ENCODE results near the gene STK17A.

STK17A gene

DNA sequence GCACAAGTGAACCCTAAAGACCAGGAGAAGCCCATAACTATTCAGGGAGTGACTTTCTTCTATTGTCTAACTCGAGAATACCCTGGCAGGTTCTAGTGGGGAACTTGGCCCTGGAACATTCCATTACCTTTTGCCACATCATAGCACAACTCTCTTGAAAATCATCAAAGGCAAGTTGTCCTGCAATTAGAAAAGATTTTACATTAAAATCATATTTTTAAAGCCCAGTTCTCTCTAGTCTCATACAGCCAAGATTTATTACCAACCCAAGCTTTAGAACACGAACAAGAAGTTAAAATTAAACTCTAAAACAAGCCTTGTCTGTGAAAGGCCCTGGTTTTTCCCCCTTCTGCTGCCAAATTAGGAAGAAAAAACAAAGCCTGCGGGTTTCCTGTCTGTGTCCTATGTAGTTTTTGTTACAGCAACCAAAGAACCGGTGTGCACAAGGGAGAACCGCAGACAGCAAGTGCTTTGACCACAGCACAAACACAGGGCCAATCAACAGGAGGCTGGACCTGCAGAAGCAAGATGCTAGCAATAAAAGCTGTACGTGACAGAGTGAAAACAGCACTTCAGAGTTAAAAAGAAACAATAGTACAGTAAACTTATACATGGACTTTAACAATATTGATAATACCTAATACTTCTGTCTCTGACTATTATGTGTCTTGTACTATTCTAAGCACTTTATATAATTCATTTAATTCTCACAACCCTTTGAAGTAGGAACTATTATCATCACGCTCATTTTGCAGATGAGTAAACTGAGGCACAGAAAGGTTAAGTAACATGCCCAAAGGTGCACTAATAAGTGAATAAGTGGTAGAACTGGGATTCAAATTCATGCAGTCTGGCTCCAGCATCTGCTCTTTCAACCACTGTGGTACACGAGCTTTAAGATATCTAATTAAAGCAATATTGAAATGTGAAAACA, 65.8 kb downstream of the STK17A start:
- peaks cover 7 to 65% of the 10 kb centered on the region in 2 donors for H3K36me3 ChIP-seq (replicated peaks in 1 of 2; ENCODE audit: control insufficient read depth in 2 of 2, insufficient read depth in 2 of 2, low read length in 2 of 2)
- no peak overlapping the region for H2BK12ac ChIP-seq (ENCODE audit: low read length)
- no peak overlapping the region for H3K4me3 ChIP-seq (ENCODE audit: low read length in 2 of 2)
- DNase-seq (ENCODE audit: low spot score): no peak
- H3K14ac ChIP-seq (ENCODE audit: low read length): no peak overlapping the region
- no peak overlapping the region for H4K91ac ChIP-seq (ENCODE audit: low read depth, low read length, poor library complexity)
- no peak overlapping the region for H2BK120ac ChIP-seq (ENCODE audit: low read depth, low read length)
- no peak overlapping the region for H4K8ac ChIP-seq (ENCODE audit: low read depth, low read length)
- WGBS, 2 donors (ENCODE audit: extremely low coverage in 2 of 2, insufficient read length in 2 of 2, insufficient replicate concordance in 1 of 2): no CpG with 5 or more reads among the region's 8 CpGs
- no peak overlapping the region for H2BK5ac ChIP-seq (ENCODE audit: low read length)
- H3K79me1 ChIP-seq (ENCODE audit: low read depth, low read length): no peaks in the 10 kb centered on the region
- no peak overlapping the region for H2BK15ac ChIP-seq (ENCODE audit: low read length)
- H3K9me3 ChIP-seq (replicated peaks in 1 of 2; ENCODE audit: control insufficient read depth in 2 of 2, insufficient read depth in 1 of 2, low read depth in 1 of 2, low read length in 2 of 2): peaks cover 0 to 8% of the 10 kb centered on the region in 2 donors
- H2AK5ac ChIP-seq (ENCODE audit: low read depth, low read length): no peak overlapping the region
- no peak overlapping the region for H3K9ac ChIP-seq (ENCODE audit: low read depth, low read length, poor library complexity)
- no peak overlapping the region for H3K4ac ChIP-seq (ENCODE audit: low read length)
- no peaks in the 10 kb centered on the region for H3K27me3 ChIP-seq (ENCODE audit: control insufficient read depth in 3 of 3, insufficient read depth in 3 of 3, low read depth in 1 of 3, low read length in 3 of 3)
- no peak overlapping the region for H3K18ac ChIP-seq (ENCODE audit: low read length)
- no peak overlapping the region for H3K23ac ChIP-seq (ENCODE audit: low read depth, low read length, poor library complexity)
- H3K27ac ChIP-seq (replicated peaks; ENCODE audit: low read length): no peak overlapping the region
- H3K4me2 ChIP-seq (ENCODE audit: insufficient read depth, low read length, poor library complexity, severe bottlenecking): no peak overlapping the region
- peaks cover 34 to 35% of the 10 kb centered on the region in 2 donors for H3K4me1 ChIP-seq (ENCODE audit: control insufficient read depth in 2 of 2, insufficient read depth in 1 of 2, low read depth in 1 of 2, low read length in 2 of 2)
- H2AFZ ChIP-seq (ENCODE audit: low read length): no peak overlapping the region

DNA sequence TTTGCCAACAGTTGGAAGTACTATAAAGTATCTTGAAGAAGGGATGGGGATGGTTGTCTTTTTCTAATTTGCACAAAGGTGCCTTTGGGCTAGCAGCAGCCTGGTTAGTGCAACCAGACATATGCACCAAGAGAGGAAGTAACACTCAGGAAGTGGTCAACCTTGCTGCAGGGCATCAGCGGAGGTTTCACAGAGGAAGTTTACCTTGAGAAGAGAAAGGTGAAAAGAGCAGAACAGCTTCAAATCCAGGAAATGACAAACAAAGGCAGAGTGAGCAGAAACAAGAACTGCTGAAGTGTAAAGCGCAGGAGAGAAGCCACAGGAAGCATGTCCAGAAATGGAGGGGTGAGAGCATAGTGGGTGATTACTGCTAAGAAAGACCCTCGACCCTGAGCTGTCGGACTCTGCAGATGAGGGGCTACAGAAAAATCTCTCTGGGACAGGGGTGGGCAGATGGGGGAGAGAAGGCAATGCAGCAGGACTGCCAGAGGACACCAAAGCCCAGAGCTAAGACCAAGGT, 66.9 kb downstream of the STK17A start:
- Histone ChIP-seq H3K9me3 (replicated peaks in 1 of 2; ENCODE audit: control insufficient read depth in 2 of 2, insufficient read depth in 1 of 2, low read depth in 1 of 2, low read length in 2 of 2) (peaks cover 0 to 8% of the 10 kb centered on the region in 2 donors), H3K18ac (ENCODE audit: low read length) (no peak overlapping the region), H2AFZ (ENCODE audit: low read length) (no peak overlapping the region), H2BK120ac (ENCODE audit: low read depth, low read length) (no peak overlapping the region), H3K36me3 (replicated peaks in 1 of 2; ENCODE audit: control insufficient read depth in 2 of 2, insufficient read depth in 2 of 2, low read length in 2 of 2) (peaks cover 5 to 54% of the 10 kb centered on the region in 2 donors), H4K8ac (ENCODE audit: low read depth, low read length) (no peak overlapping the region), H3K27me3 (ENCODE audit: control insufficient read depth in 3 of 3, insufficient read depth in 3 of 3, low read depth in 1 of 3, low read length in 3 of 3) (no peaks in the 10 kb centered on the region), H3K4me3 (ENCODE audit: low read length in 2 of 2) (no peak overlapping the region), H3K4ac (ENCODE audit: low read length) (peak overlapping the region; percentile 11), H2BK15ac (ENCODE audit: low read length) (no peak overlapping the region), H3K14ac (ENCODE audit: low read length) (no peak overlapping the region), H2BK12ac (ENCODE audit: low read length) (no peak overlapping the region), H2AK5ac (ENCODE audit: low read depth, low read length) (no peak overlapping the region), H4K91ac (ENCODE audit: low read depth, low read length, poor library complexity) (no peak overlapping the region), H2BK5ac (ENCODE audit: low read length) (no peak overlapping the region), H3K4me1 (ENCODE audit: control insufficient read depth in 2 of 2, insufficient read depth in 1 of 2, low read depth in 1 of 2, low read length in 2 of 2) (peaks cover 35 to 36% of the 10 kb centered on the region in 2 donors), H3K23ac (ENCODE audit: low read depth, low read length, poor library complexity) (no peak overlapping the region), H3K9ac (ENCODE audit: low read depth, low read length, poor library complexity) (no peak overlapping the region), H3K79me1 (ENCODE audit: low read depth, low read length) (no peaks in the 10 kb centered on the region), H3K4me2 (ENCODE audit: insufficient read depth, low read length, poor library complexity, severe bottlenecking) (no peak overlapping the region), H3K27ac (replicated peaks; ENCODE audit: low read length) (no peak overlapping the region)
- WGBS, 2 donors (ENCODE audit: extremely low coverage in 2 of 2, insufficient read length in 2 of 2, insufficient replicate concordance in 1 of 2): no CpG with 5 or more reads among the region's 4 CpGs
- DNase-seq (ENCODE audit: low spot score): no peak

DNA sequence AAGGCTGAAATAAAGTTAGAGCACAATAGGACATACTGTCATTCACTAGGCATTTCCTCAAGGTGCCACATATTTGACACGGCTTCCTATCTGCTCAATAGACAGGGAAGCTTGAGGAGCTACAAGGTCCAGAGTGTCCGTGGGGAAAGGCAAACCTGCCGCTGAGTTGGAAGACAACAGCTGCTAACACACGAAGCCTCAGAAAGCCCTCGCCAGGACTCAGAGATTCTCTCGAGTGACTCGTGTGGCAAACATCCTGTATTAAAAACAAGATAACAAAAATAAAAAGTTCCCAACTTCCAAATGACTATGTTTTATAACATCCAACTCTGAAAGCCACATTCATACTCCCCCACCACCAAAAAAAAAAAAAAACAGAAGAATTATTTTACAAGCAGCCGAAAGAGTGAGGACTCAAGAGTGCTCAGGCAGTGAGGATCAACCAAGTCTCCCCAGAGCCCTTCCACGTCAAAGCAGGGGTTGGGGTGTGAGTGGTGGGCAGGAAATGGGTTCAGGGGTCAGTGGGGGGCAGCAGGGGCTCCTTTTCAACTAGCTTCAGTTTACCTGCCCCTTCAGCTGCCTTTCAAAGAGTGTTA, 67.6 kb downstream of the STK17A start:
- Histone ChIP-seq H2AK5ac (ENCODE audit: low read depth, low read length) (no peak overlapping the region), H3K4me2 (ENCODE audit: insufficient read depth, low read length, poor library complexity, severe bottlenecking) (no peak overlapping the region), H3K9ac (ENCODE audit: low read depth, low read length, poor library complexity) (no peak overlapping the region), H3K4ac (ENCODE audit: low read length) (no peak overlapping the region), H3K27me3 (ENCODE audit: control insufficient read depth in 3 of 3, insufficient read depth in 3 of 3, low read depth in 1 of 3, low read length in 3 of 3) (no peaks in the 10 kb centered on the region), H2AFZ (ENCODE audit: low read length) (no peak overlapping the region), H4K8ac (ENCODE audit: low read depth, low read length) (no peak overlapping the region), H2BK12ac (ENCODE audit: low read length) (no peak overlapping the region), H3K4me1 (ENCODE audit: control insufficient read depth in 2 of 2, insufficient read depth in 1 of 2, low read depth in 1 of 2, low read length in 2 of 2) (peaks cover 33 to 36% of the 10 kb centered on the region in 2 donors), H3K18ac (ENCODE audit: low read length) (no peak overlapping the region), H3K79me1 (ENCODE audit: low read depth, low read length) (no peaks in the 10 kb centered on the region), H3K9me3 (replicated peaks in 1 of 2; ENCODE audit: control insufficient read depth in 2 of 2, insufficient read depth in 1 of 2, low read depth in 1 of 2, low read length in 2 of 2) (peaks cover 0 to 9% of the 10 kb centered on the region in 2 donors), H3K36me3 (replicated peaks in 1 of 2; ENCODE audit: control insufficient read depth in 2 of 2, insufficient read depth in 2 of 2, low read length in 2 of 2) (peaks cover 2 to 50% of the 10 kb centered on the region in 2 donors), H3K23ac (ENCODE audit: low read depth, low read length, poor library complexity) (no peak overlapping the region), H2BK5ac (ENCODE audit: low read length) (no peak overlapping the region), H3K4me3 (ENCODE audit: low read length in 2 of 2) (no peak overlapping the region), H2BK120ac (ENCODE audit: low read depth, low read length) (no peak overlapping the region), H3K27ac (replicated peaks; ENCODE audit: low read length) (no peak overlapping the region), H2BK15ac (ENCODE audit: low read length) (no peak overlapping the region), H3K14ac (ENCODE audit: low read length) (no peak overlapping the region), H4K91ac (ENCODE audit: low read depth, low read length, poor library complexity) (no peak overlapping the region)
- no CpG with 5 or more reads among the region's 9 CpGs for WGBS, 2 donors (ENCODE audit: extremely low coverage in 2 of 2, insufficient read length in 2 of 2, insufficient replicate concordance in 1 of 2)
- no peak for DNase-seq (ENCODE audit: low spot score)

DNA sequence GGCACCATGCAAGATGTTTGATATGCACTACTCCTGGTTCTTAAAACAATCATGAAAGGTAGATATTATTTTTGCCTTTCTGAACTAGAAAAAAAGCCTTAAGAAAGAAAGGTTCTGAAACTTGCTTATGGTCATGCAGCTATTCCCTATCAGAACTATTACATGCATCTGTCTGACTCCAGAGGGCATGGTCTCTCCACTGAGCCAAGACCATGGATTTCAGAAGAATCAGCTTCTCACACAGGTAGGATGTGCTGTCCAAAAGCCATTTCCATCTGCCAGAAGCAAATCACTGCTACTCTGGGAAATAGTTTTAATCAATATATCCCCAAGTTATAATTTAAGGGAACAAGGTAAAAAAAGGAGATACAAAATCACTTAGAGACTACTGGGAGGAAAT, 69.5 kb downstream of the STK17A start:
- no peak for DNase-seq (ENCODE audit: low spot score)
- Histone ChIP-seq H2BK5ac (ENCODE audit: low read length) (no peak overlapping the region), H3K4me1 (ENCODE audit: control insufficient read depth in 2 of 2, insufficient read depth in 1 of 2, low read depth in 1 of 2, low read length in 2 of 2) (peaks cover 15 to 22% of the 10 kb centered on the region in 2 donors), H3K9me3 (replicated peaks in 1 of 2; ENCODE audit: control insufficient read depth in 2 of 2, insufficient read depth in 1 of 2, low read depth in 1 of 2, low read length in 2 of 2) (peaks cover 0 to 13% of the 10 kb centered on the region in 2 donors), H3K79me1 (ENCODE audit: low read depth, low read length) (peaks cover 2% of the 10 kb centered on the region), H3K14ac (ENCODE audit: low read length) (no peak overlapping the region), H3K18ac (ENCODE audit: low read length) (no peak overlapping the region), H3K23ac (ENCODE audit: low read depth, low read length, poor library complexity) (no peak overlapping the region), H3K4ac (ENCODE audit: low read length) (no peak overlapping the region), H2BK120ac (ENCODE audit: low read depth, low read length) (no peak overlapping the region), H3K36me3 (replicated peaks in 1 of 2; ENCODE audit: control insufficient read depth in 2 of 2, insufficient read depth in 2 of 2, low read length in 2 of 2) (peaks cover 1 to 57% of the 10 kb centered on the region in 2 donors), H3K27me3 (ENCODE audit: control insufficient read depth in 3 of 3, insufficient read depth in 3 of 3, low read depth in 1 of 3, low read length in 3 of 3) (no peaks in the 10 kb centered on the region), H4K91ac (ENCODE audit: low read depth, low read length, poor library complexity) (no peak overlapping the region), H3K4me2 (ENCODE audit: insufficient read depth, low read length, poor library complexity, severe bottlenecking) (no peak overlapping the region), H4K8ac (ENCODE audit: low read depth, low read length) (no peak overlapping the region), H2AFZ (ENCODE audit: low read length) (no peak overlapping the region), H3K9ac (ENCODE audit: low read depth, low read length, poor library complexity) (no peak overlapping the region), H3K27ac (replicated peaks; ENCODE audit: low read length) (no peak overlapping the region), H2BK12ac (ENCODE audit: low read length) (no peak overlapping the region), H3K4me3 (ENCODE audit: low read length in 2 of 2) (no peak overlapping the region), H2AK5ac (ENCODE audit: low read depth, low read length) (no peak overlapping the region), H2BK15ac (ENCODE audit: low read length) (no peak overlapping the region)
